ENCODE data around the gene RASL11B. TPM values are rescaled to one million over a fixed set of nuclear protein-coding genes. Genes with fewer than 3 reads are reported as not detected.

Gene RASL11B
- total and polyA plus RNA-seq, 2 donors (not counting 3 experiments of a cell fraction or from before 2014, with no cell fraction given), result 0.83 TPM; not detected in 1

DNA sequence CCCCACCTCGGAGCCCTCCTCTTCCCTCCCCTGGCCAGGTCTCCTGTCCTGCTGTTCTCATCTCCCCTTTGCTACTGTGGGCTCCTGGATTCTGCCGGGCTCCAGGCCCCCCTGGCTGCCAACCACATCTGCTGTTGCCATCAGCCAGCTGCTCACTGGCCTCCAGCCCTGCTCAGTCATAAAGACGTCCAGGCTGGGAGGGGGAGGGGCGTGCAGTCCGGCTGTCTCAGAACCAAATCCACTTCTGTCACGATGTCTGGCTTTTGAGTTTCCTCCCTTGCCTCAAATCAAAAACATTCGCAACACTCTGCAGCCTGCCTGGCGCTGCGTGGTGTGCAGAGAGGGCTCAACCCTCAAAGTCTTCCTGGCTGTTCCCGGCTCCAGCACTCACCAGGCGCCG is 7.1 kb downstream of the RASL11B start:
- POLR2A ChIA-PET, result no interaction called here

DNA sequence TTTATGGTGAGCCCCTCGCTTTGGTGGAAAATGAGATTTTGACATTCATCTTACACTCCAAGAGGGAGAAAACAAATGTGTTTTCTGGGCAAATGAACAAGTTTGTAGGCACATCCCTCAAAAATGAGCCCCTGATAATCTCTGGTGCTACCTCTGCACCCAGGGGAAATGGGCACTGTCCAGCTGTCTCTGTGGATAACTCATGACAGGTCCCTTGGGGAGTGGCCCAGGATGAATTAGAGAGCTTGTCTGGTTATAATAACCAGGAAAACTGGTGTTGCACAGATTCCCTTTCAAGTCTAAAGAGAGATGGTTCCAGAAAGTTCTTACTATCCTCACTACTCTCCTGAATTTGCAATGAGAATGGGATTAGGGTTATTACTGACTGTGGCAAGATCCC is 7.5 kb downstream of the RASL11B start:
- Histone ChIP-seq H3K9me3 (replicated peaks; ENCODE audit: control insufficient read depth, insufficient read depth, low read length) (no peaks in the 10 kb centered on the region), H3K79me2 (ENCODE audit: control insufficient read depth, insufficient read depth, low read length) (no peaks in the 10 kb centered on the region), H3K27me3 (ENCODE audit: control insufficient read depth in 2 of 2, insufficient read depth in 2 of 2, low read length in 2 of 2) (peaks cover 2 to 5% of the 10 kb centered on the region in 2 experiments), H3K4me3 (replicated peaks in 1 of 3; ENCODE audit: insufficient read depth in 1 of 3, low read depth in 1 of 3, low read length in 3 of 3) (no peak overlapping the region), H3K9me1 (replicated peaks; ENCODE audit: control insufficient read depth, extremely low read depth, insufficient read depth, low read length) (no peaks in the 10 kb centered on the region), H4K20me1 (replicated peaks; ENCODE audit: control insufficient read depth, extremely low read depth, insufficient read depth, low read length) (no peaks in the 10 kb centered on the region), H2AFZ (ENCODE audit: low read depth, low read length) (no peak overlapping the region), H3K4me1 (ENCODE audit: control insufficient read depth, extremely low read depth, insufficient read depth, low read length) (no peaks in the 10 kb centered on the region), H3K36me3 (ENCODE audit: control insufficient read depth in 2 of 2, extremely low read depth in 1 of 2, insufficient read depth in 2 of 2, low read length in 2 of 2) (no peaks in the 10 kb centered on the region), H3K27ac (ENCODE audit: insufficient read depth, low read depth, low read length) (no peak overlapping the region), H3K4me2 (ENCODE audit: insufficient read depth, low read length) (no peak overlapping the region), H3K9ac (replicated peaks; ENCODE audit: extremely low read depth, insufficient read depth, low read length) (no peak overlapping the region)
- DNase-seq (ENCODE audit: low read depth, low spot score) (no peak), FAIRE-seq (no peak)
- TF ChIP-seq JUN (IDR thresholded peaks at IDR 0.05; ENCODE audit: borderline replicate concordance, insufficient read depth, insufficient read length, low read depth) (no peak), EZH2 (IDR thresholded peaks at IDR 0.05; ENCODE audit: borderline replicate concordance, low read depth, low read length, severe bottlenecking) (no peak), GATA2 (IDR thresholded peaks at IDR 0.05; ENCODE audit: insufficient read depth, insufficient read length, low read depth, low read length) (no peak), POLR2AphosphoS5 (IDR thresholded peaks at IDR 0.05; ENCODE audit: insufficient read depth, low read depth, low read length) (no peak), FOS (IDR thresholded peaks at IDR 0.05; ENCODE audit: borderline replicate concordance, insufficient read depth, low read length) (no peak), POLR2A (IDR thresholded peaks at IDR 0.05; ENCODE audit: low read depth, low read length) (no peak), MYC (IDR thresholded peaks at IDR 0.05; ENCODE audit: low read depth, low read length) (no peak)
- TF ChIP-seq, protein P1, sequence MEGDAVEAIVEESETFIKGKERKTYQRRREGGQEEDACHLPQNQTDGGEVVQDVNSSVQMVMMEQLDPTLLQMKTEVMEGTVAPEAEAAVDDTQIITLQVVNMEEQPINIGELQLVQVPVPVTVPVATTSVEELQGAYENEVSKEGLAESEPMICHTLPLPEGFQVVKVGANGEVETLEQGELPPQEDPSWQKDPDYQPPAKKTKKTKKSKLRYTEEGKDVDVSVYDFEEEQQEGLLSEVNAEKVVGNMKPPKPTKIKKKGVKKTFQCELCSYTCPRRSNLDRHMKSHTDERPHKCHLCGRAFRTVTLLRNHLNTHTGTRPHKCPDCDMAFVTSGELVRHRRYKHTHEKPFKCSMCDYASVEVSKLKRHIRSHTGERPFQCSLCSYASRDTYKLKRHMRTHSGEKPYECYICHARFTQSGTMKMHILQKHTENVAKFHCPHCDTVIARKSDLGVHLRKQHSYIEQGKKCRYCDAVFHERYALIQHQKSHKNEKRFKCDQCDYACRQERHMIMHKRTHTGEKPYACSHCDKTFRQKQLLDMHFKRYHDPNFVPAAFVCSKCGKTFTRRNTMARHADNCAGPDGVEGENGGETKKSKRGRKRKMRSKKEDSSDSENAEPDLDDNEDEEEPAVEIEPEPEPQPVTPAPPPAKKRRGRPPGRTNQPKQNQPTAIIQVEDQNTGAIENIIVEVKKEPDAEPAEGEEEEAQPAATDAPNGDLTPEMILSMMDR (IDR thresholded peaks at IDR 0.05; ENCODE audit: extremely low read depth in 1 of 2, insufficient read depth in 1 of 2, low read depth in 1 of 2, low read length in 2 of 2), result no peak
- TF ChIP-seq, protein P2, sequence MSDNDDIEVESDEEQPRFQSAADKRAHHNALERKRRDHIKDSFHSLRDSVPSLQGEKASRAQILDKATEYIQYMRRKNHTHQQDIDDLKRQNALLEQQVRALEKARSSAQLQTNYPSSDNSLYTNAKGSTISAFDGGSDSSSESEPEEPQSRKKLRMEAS (IDR thresholded peaks at IDR 0.05; ENCODE audit: insufficient read depth, insufficient read length), result no peak
- CTCF ChIA-PET, result no interaction called here
- intact Hi-C loops (cut with micrococcal nuclease), result loop anchor here (5.0 to 10.0 kb wide), 2 partner anchors 212 to 325 kb away; partner anchors contain the start of gene USP46
- POLR2A ChIA-PET, result no interaction called here
- dilution Hi-C loops (cut with MboI; ENCODE audit: extremely low pct_ligation_motif_present, low sequenced_read_pairs), result no loop called here
- BruUV-seq (replicated peaks), result no TSS peak

More for the DNA sequence above, 7.1 kb downstream of the RASL11B start:
- no peaks in the 10 kb centered on the region for H4K20me1 ChIP-seq (replicated peaks; ENCODE audit: control insufficient read depth, extremely low read depth, insufficient read depth, low read length)
- H3K9me1 ChIP-seq (replicated peaks; ENCODE audit: control insufficient read depth, extremely low read depth, insufficient read depth, low read length), result no peaks in the 10 kb centered on the region
- no peak for FAIRE-seq
- peaks cover 5 to 9% of the 10 kb centered on the region in 2 experiments for H3K27me3 ChIP-seq (ENCODE audit: control insufficient read depth in 2 of 2, insufficient read depth in 2 of 2, low read length in 2 of 2)
- no peaks in the 10 kb centered on the region for H3K4me1 ChIP-seq (ENCODE audit: control insufficient read depth, extremely low read depth, insufficient read depth, low read length)
- H3K36me3 ChIP-seq (ENCODE audit: control insufficient read depth in 2 of 2, extremely low read depth in 1 of 2, insufficient read depth in 2 of 2, low read length in 2 of 2), result no peaks in the 10 kb centered on the region
- H3K27ac ChIP-seq (ENCODE audit: insufficient read depth, low read depth, low read length), result no peak overlapping the region
- H3K4me2 ChIP-seq (ENCODE audit: insufficient read depth, low read length), result no peak overlapping the region
- CTCF ChIA-PET, result no interaction called here
- TF ChIP-seq GATA2 (IDR thresholded peaks at IDR 0.05; ENCODE audit: insufficient read depth, insufficient read length, low read depth, low read length), result no peak
- no peak for TF ChIP-seq FOS (IDR thresholded peaks at IDR 0.05; ENCODE audit: borderline replicate concordance, insufficient read depth, low read length)
- no peak for TF ChIP-seq JUN (IDR thresholded peaks at IDR 0.05; ENCODE audit: borderline replicate concordance, insufficient read depth, insufficient read length, low read depth)
- TF ChIP-seq EZH2 (IDR thresholded peaks at IDR 0.05; ENCODE audit: borderline replicate concordance, low read depth, low read length, severe bottlenecking), result no peak
- TF ChIP-seq, protein P1 (IDR thresholded peaks at IDR 0.05; ENCODE audit: extremely low read depth in 1 of 2, insufficient read depth in 1 of 2, low read depth in 1 of 2, low read length in 2 of 2), result no peak
- no peak for TF ChIP-seq POLR2A (IDR thresholded peaks at IDR 0.05; ENCODE audit: low read depth, low read length)
- TF ChIP-seq MYC (IDR thresholded peaks at IDR 0.05; ENCODE audit: low read depth, low read length), result no peak
- H3K79me2 ChIP-seq (ENCODE audit: control insufficient read depth, insufficient read depth, low read length), result no peaks in the 10 kb centered on the region
- no peaks in the 10 kb centered on the region for H3K9me3 ChIP-seq (replicated peaks; ENCODE audit: control insufficient read depth, insufficient read depth, low read length)
- H3K9ac ChIP-seq (replicated peaks; ENCODE audit: extremely low read depth, insufficient read depth, low read length), result no peak overlapping the region
- no peak for DNase-seq (ENCODE audit: low read depth, low spot score)
- no peak overlapping the region for H3K4me3 ChIP-seq (replicated peaks in 1 of 3; ENCODE audit: insufficient read depth in 1 of 3, low read depth in 1 of 3, low read length in 3 of 3)
- dilution Hi-C loops (cut with MboI; ENCODE audit: extremely low pct_ligation_motif_present, low sequenced_read_pairs) (no loop called here), intact Hi-C loops (cut with micrococcal nuclease) (loop anchor here (5.0 to 10.0 kb wide), 2 partner anchors 212 to 324 kb away; partner anchors contain the start of gene USP46)
- BruUV-seq (replicated peaks), result no TSS peak
- no peak overlapping the region for H2AFZ ChIP-seq (ENCODE audit: low read depth, low read length)
